Measurements from ENCODE around the gene TGFB2.

TGFB2 gene

DNA sequence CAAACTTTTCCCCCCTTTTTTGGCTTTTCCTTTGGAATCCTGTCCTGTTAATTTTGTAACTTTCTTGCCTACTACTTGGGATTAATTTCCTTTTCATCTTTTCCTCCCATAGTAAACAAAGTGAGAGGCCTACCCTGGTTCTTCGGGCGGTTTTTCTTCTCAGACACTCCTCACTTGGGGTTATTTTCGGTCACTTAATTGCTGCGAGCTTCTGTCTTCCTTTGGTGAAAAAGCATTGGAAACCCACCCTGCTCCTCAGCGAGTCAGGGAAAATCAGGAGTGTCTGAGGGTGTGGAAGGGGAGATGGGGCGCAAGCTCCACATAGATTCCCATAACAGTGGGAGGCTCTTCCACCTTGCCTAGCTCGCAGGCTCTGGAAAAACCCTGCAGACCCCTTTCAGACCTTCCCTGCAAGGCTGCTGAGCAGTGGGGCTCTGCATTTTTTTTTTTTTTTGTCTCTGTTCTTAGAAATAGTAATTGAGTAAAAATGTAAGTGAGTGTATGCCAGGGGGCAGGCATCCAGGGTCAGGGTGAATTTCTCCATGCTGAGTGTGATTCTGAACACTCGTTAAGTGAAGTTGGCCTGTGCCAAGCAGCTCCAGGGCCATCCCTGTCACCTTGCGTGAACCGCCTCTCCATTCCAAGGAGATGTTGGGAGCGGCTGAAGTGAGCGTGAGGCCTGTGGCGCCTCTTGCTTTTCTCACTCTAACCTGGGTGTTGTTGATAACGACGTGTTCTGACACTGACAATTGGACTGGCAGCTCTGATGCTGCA lies 20.3 kb downstream of the TGFB2 start:
- Histone ChIP-seq H3K4me3 (ENCODE audit: insufficient read depth in 1 of 2, low read depth in 1 of 2, low read length in 2 of 2) (no peak overlapping the region), H2BK5ac (ENCODE audit: low read depth, low read length, poor library complexity, severe bottlenecking) (no peak overlapping the region), H3K27ac (ENCODE audit: low read length, poor library complexity, severe bottlenecking) (peak overlapping the region; percentile 9), H3K4me2 (ENCODE audit: low read length, poor library complexity, severe bottlenecking) (peak overlapping the region; percentile 26), H3K36me3 (ENCODE audit: control insufficient read depth in 1 of 2, insufficient read depth in 2 of 2, low read depth in 1 of 2, low read length in 2 of 2) (peaks cover 0 to 32% of the 10 kb centered on the region in 2 experiments), H3K4ac (ENCODE audit: low read depth in 1 of 2, low read length in 2 of 2) (no peak overlapping the region), H4K8ac (ENCODE audit: low read length) (no peak overlapping the region), H3K18ac (ENCODE audit: low read depth in 1 of 2, low read length in 2 of 2) (no peak overlapping the region), H2AK5ac (ENCODE audit: low read length, severe bottlenecking) (peak overlapping the region; percentile 85), H3K9ac (ENCODE audit: low read length) (peak overlapping the region; percentile 15), H3K4me1 (ENCODE audit: control insufficient read depth, insufficient read depth, low read depth, low read length) (peaks cover 27% of the 10 kb centered on the region), H2BK12ac (ENCODE audit: low read length in 2 of 2) (peak overlapping the region in 1 of 2 experiments; percentile 55), H4K91ac (ENCODE audit: low read length) (peak overlapping the region; percentile 53), H3K23ac (ENCODE audit: low read length in 2 of 2) (no peak overlapping the region), H3K27me3 (ENCODE audit: control insufficient read depth in 1 of 2, insufficient read depth in 1 of 2, low read length in 2 of 2) (no peaks in the 10 kb centered on the region), H3K79me1 (replicated peaks; ENCODE audit: low read length, poor library complexity, severe bottlenecking) (peaks cover 4% of the 10 kb centered on the region), H3K9me3 (ENCODE audit: control insufficient read depth, low read length) (no peaks in the 10 kb centered on the region), H3K14ac (ENCODE audit: low read length in 2 of 2) (no peak overlapping the region), H2BK15ac (ENCODE audit: low read depth, poor library complexity, severe bottlenecking) (peak overlapping the region; percentile 3), H2BK120ac (ENCODE audit: low read depth, low read length) (no peak overlapping the region), H2AFZ (ENCODE audit: low read depth, low read length) (no peak overlapping the region)
- DNase-seq, result no peak
- 94% methylated on average over 15 of the region's 15 CpGs for WGBS

DNA sequence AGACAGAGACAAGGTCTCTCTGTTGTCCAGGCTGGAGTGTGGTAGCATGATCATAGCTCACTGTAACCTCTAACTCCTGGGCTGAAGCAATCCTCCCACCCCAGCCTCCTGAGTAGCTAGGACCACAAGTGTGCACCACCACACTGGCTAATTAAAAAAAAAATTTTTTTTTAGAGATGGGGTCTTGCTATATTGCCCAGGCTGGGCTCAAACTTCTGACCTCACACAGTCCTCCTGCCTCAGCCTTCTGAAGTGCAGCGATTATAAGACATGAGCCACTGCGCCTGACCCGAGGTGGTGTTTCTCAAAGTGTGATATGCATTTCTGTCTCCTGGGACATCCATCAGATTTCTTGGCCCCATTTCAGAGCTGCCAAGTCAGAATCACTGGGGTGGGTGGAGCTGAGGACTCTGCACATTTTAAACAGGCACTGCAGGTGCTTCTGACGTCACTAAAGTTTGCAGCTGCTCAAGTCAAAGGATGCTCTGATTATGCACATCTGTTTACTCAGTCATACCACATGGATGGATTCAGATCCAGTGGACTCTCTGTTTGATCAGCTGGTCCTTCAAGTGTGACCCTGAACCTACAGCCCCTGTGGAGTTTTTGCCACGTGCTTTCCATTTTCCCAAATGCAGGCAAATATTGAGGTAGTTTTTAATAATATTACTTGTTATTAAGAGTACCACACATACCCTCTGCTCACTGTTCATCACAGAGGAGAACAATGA lies 21.4 kb downstream of the TGFB2 start:
- H3K14ac ChIP-seq (ENCODE audit: low read length in 2 of 2), result no peak overlapping the region
- H2BK15ac ChIP-seq (ENCODE audit: low read depth, poor library complexity, severe bottlenecking), result no peak overlapping the region
- H3K4me3 ChIP-seq (ENCODE audit: insufficient read depth in 1 of 2, low read depth in 1 of 2, low read length in 2 of 2), result no peak overlapping the region
- no peak overlapping the region for H3K23ac ChIP-seq (ENCODE audit: low read length in 2 of 2)
- H2BK12ac ChIP-seq (ENCODE audit: low read length in 2 of 2), result no peak overlapping the region
- peaks cover 4% of the 10 kb centered on the region for H3K79me1 ChIP-seq (replicated peaks; ENCODE audit: low read length, poor library complexity, severe bottlenecking)
- H3K4ac ChIP-seq (ENCODE audit: low read depth in 1 of 2, low read length in 2 of 2), result no peak overlapping the region
- no peak overlapping the region for H3K4me2 ChIP-seq (ENCODE audit: low read length, poor library complexity, severe bottlenecking)
- H3K18ac ChIP-seq (ENCODE audit: low read depth in 1 of 2, low read length in 2 of 2), result no peak overlapping the region
- no peak overlapping the region for H4K8ac ChIP-seq (ENCODE audit: low read length)
- peaks cover 32% of the 10 kb centered on the region for H3K4me1 ChIP-seq (ENCODE audit: control insufficient read depth, insufficient read depth, low read depth, low read length)
- H3K9ac ChIP-seq (ENCODE audit: low read length), result no peak overlapping the region
- 95% methylated on average over 4 of the region's 5 CpGs for WGBS
- H2AK5ac ChIP-seq (ENCODE audit: low read length, severe bottlenecking), result peak overlapping the region; percentile 88
- peak overlapping the region; percentile 96 for H3K27ac ChIP-seq (ENCODE audit: low read length, poor library complexity, severe bottlenecking)
- peak overlapping the region; percentile 24 for H2BK5ac ChIP-seq (ENCODE audit: low read depth, low read length, poor library complexity, severe bottlenecking)
- H3K9me3 ChIP-seq (ENCODE audit: control insufficient read depth, low read length), result no peaks in the 10 kb centered on the region
- H3K36me3 ChIP-seq (ENCODE audit: control insufficient read depth in 1 of 2, insufficient read depth in 2 of 2, low read depth in 1 of 2, low read length in 2 of 2), result peaks cover 0 to 36% of the 10 kb centered on the region in 2 experiments
- no peak overlapping the region for H4K91ac ChIP-seq (ENCODE audit: low read length)
- DNase-seq, result no peak
- H3K27me3 ChIP-seq (ENCODE audit: control insufficient read depth in 1 of 2, insufficient read depth in 1 of 2, low read length in 2 of 2), result no peaks in the 10 kb centered on the region
- H2BK120ac ChIP-seq (ENCODE audit: low read depth, low read length), result no peak overlapping the region
- no peak overlapping the region for H2AFZ ChIP-seq (ENCODE audit: low read depth, low read length)

GRCh38 chr1:218367118-218367517 lies 22.0 kb downstream of the TGFB2 start:
- Histone ChIP-seq H3K9ac (ENCODE audit: low read length) (no peak overlapping the region), H2AFZ (ENCODE audit: low read depth, low read length) (no peak overlapping the region), H4K91ac (ENCODE audit: low read length) (no peak overlapping the region), H3K27me3 (ENCODE audit: control insufficient read depth in 1 of 2, insufficient read depth in 1 of 2, low read length in 2 of 2) (no peaks in the 10 kb centered on the region), H2BK120ac (ENCODE audit: low read depth, low read length) (no peak overlapping the region), H2BK15ac (ENCODE audit: low read depth, poor library complexity, severe bottlenecking) (no peak overlapping the region), H4K8ac (ENCODE audit: low read length) (no peak overlapping the region), H3K9me3 (ENCODE audit: control insufficient read depth, low read length) (no peaks in the 10 kb centered on the region), H2BK5ac (ENCODE audit: low read depth, low read length, poor library complexity, severe bottlenecking) (no peak overlapping the region), H3K36me3 (ENCODE audit: control insufficient read depth in 1 of 2, insufficient read depth in 2 of 2, low read depth in 1 of 2, low read length in 2 of 2) (peaks cover 0 to 36% of the 10 kb centered on the region in 2 experiments), H3K23ac (ENCODE audit: low read length in 2 of 2) (no peak overlapping the region), H3K79me1 (replicated peaks; ENCODE audit: low read length, poor library complexity, severe bottlenecking) (peaks cover under 1% of the 10 kb centered on the region), H3K4me2 (ENCODE audit: low read length, poor library complexity, severe bottlenecking) (no peak overlapping the region), H3K4ac (ENCODE audit: low read depth in 1 of 2, low read length in 2 of 2) (no peak overlapping the region), H2AK5ac (ENCODE audit: low read length, severe bottlenecking) (no peak overlapping the region), H3K27ac (ENCODE audit: low read length, poor library complexity, severe bottlenecking) (peak overlapping the region; percentile 96), H2BK12ac (ENCODE audit: low read length in 2 of 2) (no peak overlapping the region), H3K4me1 (ENCODE audit: control insufficient read depth, insufficient read depth, low read depth, low read length) (peaks cover 32% of the 10 kb centered on the region), H3K14ac (ENCODE audit: low read length in 2 of 2) (no peak overlapping the region), H3K4me3 (ENCODE audit: insufficient read depth in 1 of 2, low read depth in 1 of 2, low read length in 2 of 2) (no peak overlapping the region), H3K18ac (ENCODE audit: low read depth in 1 of 2, low read length in 2 of 2) (no peak overlapping the region)
- WGBS, result 49% methylated on average over 4 of the region's 4 CpGs
- peak; percentile 8 for DNase-seq

DNA sequence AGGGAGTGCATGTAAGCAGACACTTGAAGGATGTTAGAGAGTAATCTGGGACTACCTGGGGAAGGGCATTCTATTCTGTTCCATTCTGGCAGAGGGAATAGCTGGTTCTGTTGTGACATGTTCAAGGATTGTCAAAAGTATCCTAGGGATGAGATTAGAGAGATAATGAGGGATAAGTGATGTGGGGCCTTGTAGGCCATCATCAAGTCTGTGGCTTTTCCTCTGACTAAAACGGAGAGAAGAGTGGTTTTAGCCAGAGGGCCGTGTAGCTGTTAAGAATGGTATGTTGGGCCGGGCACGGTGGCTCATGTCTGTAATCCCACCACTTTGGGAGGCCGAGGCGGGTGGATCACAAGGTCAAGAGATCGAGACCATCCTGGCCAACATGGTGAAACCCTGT lies 23.6 kb downstream of the TGFB2 start:
- H4K8ac ChIP-seq (ENCODE audit: low read length), result no peak overlapping the region
- no peak overlapping the region for H3K4me2 ChIP-seq (ENCODE audit: low read length, poor library complexity, severe bottlenecking)
- no peak overlapping the region for H3K14ac ChIP-seq (ENCODE audit: low read length in 2 of 2)
- no peak overlapping the region for H3K9ac ChIP-seq (ENCODE audit: low read length)
- no peak overlapping the region for H3K4ac ChIP-seq (ENCODE audit: low read depth in 1 of 2, low read length in 2 of 2)
- H2BK5ac ChIP-seq (ENCODE audit: low read depth, low read length, poor library complexity, severe bottlenecking), result no peak overlapping the region
- no peaks in the 10 kb centered on the region for H3K9me3 ChIP-seq (ENCODE audit: control insufficient read depth, low read length)
- no peak overlapping the region for H2BK15ac ChIP-seq (ENCODE audit: low read depth, poor library complexity, severe bottlenecking)
- H3K27ac ChIP-seq (ENCODE audit: low read length, poor library complexity, severe bottlenecking), result peak overlapping the region; percentile 52
- no peak overlapping the region for H4K91ac ChIP-seq (ENCODE audit: low read length)
- DNase-seq, result no peak
- no peak overlapping the region for H2AFZ ChIP-seq (ENCODE audit: low read depth, low read length)
- no peak overlapping the region for H2BK120ac ChIP-seq (ENCODE audit: low read depth, low read length)
- H3K27me3 ChIP-seq (ENCODE audit: control insufficient read depth in 1 of 2, insufficient read depth in 1 of 2, low read length in 2 of 2), result no peaks in the 10 kb centered on the region
- no peaks in the 10 kb centered on the region for H3K79me1 ChIP-seq (replicated peaks; ENCODE audit: low read length, poor library complexity, severe bottlenecking)
- H3K4me1 ChIP-seq (ENCODE audit: control insufficient read depth, insufficient read depth, low read depth, low read length), result peaks cover 33% of the 10 kb centered on the region
- no peak overlapping the region for H2BK12ac ChIP-seq (ENCODE audit: low read length in 2 of 2)
- peaks cover 0 to 33% of the 10 kb centered on the region in 2 experiments for H3K36me3 ChIP-seq (ENCODE audit: control insufficient read depth in 1 of 2, insufficient read depth in 2 of 2, low read depth in 1 of 2, low read length in 2 of 2)
- no peak overlapping the region for H3K23ac ChIP-seq (ENCODE audit: low read length in 2 of 2)
- no peak overlapping the region for H3K18ac ChIP-seq (ENCODE audit: low read depth in 1 of 2, low read length in 2 of 2)
- WGBS, result 95% methylated on average over 7 of the region's 7 CpGs
- peak overlapping the region; percentile 35 for H2AK5ac ChIP-seq (ENCODE audit: low read length, severe bottlenecking)
- no peak overlapping the region for H3K4me3 ChIP-seq (ENCODE audit: insufficient read depth in 1 of 2, low read depth in 1 of 2, low read length in 2 of 2)

Data from mesenchymal stem cell (in vitro differentiated cells and primary cell).